Stimulated activated CD4-positive, alpha-beta T cell treated with anti-CD3 and anti-CD28 coated beads, Interleukin-2, amount 100 ng/mL, for 24 hours (primary cell): ENCODE measurements around the gene TMEM120A.

ENCODE experiments used
- DNase-seq, 2 donors: peaks; one replicate each; pipeline ENCODE4 v3.0.0-alpha.2; 2020

Gene TMEM120A

DNA sequence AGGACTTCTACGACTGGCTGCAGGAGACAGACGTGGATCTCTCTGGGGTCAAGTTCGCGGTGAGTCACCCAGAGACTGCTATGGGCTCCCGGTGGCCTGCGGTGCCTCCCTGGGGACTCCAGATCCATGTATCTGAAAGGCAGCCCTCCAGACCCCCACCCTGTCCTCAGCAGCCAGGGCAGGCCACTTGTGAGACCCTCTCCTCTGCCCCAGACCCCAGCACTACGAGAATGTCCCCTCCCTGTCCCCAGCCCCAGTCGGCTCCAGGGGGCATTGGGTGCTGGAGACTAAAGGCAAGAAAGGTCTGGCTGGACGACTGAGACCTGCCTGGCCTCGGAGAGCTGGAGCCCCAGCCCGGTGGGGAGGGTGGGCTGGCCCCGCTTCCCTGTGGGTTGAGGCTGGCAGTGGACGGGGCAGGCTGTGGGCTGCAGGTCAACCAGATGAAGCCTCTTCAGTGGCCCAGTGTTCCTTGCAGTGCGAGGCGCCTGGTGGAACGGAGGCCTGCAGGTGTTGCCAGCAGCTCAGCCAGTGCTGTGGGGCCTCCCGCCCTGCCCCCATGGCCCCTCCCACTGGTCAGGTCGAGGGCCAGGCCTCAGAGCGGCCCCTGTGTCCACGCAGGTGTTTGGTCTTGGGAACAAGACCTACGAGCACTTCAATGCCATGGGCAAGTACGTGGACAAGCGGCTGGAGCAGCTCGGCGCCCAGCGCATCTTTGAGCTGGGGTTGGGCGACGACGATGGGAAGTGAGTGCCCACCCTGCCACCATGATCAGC is 13.8 kb downstream of the TMEM120A start:
- no peak for DNase-seq

DNA sequence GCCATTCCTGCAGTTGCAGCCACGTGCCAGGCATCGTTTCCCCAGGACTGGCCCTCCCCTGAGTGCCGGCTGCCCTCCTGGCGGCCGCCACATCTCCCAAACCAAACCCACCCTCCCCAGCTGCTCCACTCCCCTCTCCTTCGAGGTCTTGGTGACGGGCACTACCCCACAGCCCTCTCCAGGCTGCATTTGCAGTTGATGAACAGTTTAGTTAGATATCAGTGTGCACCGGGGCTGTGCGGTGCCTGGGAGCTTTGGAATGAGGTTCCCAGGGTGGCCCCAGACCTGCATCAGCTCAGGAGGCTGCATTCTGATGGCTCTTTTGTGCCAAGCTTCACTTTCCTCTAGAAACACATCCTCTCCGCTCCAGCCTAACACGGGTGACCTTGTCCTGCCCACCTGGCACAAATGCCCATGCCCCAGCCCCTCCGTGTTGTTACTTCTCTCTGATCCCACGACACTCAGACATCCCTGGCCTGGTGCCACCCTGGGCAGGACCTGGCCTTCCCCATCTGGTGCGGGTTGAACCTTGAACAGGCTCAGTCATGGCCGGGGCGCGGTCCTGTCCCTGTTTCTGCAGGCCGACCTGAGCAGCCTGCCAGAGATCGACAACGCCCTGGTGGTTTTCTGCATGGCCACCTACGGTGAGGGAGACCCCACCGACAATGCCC is 14.5 kb downstream of the TMEM120A start:
- DNase-seq: no peak

DNA sequence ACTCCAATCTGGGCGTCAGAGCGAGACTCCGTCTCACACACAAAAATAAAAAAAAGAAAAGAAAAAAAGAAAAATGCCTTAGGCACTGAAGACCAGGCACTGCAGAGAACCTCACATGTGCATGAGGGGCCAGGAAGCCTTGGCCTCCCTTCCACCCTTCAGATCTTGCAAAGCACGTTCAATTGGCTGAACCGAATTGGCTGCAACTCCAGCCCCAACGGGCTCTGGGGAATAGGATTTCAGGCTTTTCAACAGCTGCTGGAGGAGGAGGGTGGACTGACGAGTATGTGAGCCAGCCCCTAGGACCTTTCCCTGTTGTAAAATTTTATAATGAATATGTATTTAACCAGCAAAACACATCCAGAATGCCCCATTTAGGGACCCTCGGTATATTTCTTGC is 16.7 kb downstream of the TMEM120A start:
- DNase-seq: no peak

DNA sequence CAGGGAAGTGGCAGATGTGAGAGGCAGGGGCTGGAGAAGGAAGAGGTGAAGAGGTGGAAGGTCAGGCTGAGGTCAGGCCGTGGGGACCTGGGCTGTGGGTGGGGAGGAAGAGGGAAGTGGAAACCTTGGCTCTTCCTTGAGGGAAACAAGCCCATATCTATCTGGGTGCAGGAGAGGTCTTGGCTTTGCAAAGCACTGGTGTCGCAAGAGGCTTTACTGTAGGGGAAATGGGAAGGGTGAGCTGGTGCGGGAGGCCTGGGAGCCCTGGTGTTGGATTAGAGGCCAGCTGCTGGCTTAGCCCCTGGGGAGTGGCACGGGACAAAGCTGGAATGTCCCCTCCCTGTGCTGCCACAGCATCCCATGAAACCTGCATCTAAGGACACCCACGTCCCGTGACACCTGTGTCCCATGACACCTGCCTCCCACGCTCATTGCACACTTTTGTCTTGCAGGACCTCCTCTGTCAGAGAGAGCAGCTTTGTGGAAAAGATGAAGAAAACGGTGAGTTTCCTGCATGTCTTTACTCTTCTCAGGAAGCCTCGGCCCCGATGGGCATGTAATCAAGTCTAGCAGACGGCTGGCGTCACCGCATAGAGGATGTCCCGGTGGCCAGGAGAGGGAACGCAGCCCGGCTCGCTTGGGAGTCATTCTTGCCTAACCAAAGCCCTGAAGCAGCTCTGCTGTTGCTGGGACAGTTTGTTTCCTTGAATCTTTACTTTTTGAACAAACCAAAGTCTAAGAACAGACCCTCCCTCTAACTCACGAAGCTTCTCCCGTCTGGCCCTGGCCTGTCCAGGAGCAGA is 22.2 kb downstream of the TMEM120A start:
- no peak for DNase-seq

DNA sequence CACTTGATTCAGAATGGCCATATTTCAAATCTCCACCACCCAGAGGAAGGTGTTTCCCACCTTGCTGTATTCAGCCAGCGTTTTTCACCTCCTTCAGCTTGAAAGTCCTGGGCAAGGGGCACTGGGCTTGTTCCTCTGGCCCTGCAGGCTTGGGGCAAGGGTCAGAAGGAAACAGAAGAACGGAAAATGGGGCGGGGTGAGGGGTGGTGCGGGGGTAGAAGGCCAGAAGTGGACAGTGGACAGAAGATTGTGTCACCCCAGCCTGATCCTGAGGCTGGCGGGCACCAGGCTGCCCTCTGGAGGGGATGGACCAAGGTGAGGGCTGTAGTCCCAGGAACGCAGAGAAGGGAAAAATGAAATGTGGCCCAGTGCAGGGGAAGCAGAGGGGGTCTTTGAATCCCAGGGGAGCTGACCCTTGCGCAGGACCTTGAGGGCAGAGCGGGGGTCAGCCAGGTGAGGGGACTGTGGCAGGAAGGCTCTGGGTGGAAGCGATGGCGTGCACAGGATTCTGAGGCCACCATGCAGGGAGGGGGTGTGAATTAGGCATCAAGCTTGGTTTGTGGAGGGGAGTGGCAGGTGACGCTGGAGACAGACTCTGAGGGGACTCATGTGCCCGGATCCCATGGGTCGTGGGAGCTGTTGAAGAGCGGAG is 23.0 kb downstream of the TMEM120A start:
- no peak for DNase-seq

DNA sequence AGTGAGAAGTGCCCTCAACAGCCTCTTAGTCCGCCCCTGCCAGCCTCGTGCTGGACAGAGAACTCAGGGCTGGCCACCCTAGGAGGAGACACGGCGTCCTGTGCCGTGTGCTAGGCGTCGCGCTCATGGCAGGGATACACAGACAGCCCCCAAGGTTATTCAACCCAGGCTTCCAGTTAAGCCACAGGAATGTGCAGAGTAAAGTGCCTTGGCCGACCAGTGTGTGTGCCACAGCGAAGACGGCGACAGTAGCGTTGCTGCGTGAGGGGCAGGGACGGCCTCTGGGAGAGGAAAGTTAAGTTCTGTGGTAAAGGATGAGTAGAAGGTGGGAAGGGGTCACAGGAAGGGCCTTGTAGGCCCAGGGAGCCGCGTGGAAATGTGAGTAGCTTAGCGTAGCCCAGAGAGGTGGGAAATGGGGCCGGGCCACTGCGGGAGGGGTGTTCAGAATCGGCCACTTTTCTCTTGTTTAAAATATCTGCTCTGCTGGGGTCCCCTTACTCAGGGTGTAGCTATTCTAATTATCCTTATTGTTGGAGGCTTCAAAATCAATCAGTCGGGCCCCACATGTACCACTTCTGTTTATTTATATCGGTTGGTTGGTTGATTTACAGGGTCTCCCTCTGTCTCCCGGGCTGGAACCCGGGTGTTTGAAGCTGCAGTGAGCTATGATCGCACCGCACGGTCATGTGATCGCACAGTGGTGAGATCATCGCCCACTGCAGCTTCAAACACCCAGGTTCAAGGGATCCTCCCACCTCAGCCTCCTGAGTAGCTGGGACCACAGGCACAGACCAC is 24.5 kb downstream of the TMEM120A start:
- no peak for DNase-seq

DNA sequence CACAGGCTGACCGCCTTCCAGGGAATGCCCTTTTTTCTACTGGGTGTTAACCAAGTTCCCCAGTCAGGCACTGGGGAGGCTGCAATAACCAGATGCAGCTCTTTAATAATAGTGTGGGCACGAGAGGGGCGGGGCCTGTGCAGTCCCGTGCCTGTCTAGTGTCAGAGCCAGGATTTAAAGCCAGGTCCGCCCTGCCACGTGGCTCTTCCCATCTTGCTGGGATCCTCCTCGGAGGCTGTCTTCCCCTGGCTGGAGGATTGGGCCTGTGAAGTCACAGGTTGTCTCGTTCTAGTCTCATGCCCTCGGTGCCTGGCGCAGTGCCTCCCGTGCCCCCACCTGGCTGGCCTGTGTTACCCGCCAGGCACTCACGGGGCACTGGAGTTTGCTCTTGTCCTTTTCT is 25.2 kb downstream of the TMEM120A start:
- DNase-seq: no peak

DNA sequence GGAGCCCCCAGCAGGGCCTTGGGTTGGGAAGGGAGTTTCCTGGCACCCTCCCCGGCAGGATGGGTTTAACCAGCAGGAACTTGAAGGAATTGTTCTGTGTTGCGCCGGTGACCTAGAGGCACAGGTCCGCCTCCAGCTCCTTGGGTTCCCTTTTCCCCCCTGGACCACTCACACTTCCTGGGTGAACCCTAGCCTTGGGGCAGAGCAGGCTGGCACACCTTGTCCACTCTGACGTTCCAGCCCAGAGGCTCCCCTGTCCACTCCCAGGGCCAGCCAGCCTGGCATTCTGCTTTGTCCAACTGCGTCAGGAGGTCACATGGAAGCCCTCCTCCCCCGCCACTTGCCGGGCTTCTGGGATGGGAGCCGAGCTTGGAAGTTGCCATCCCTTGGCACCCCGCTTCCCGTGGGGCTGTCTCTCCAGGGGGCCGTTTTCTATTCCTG is 25.8 kb downstream of the TMEM120A start:
- DNase-seq: no peak

DNA sequence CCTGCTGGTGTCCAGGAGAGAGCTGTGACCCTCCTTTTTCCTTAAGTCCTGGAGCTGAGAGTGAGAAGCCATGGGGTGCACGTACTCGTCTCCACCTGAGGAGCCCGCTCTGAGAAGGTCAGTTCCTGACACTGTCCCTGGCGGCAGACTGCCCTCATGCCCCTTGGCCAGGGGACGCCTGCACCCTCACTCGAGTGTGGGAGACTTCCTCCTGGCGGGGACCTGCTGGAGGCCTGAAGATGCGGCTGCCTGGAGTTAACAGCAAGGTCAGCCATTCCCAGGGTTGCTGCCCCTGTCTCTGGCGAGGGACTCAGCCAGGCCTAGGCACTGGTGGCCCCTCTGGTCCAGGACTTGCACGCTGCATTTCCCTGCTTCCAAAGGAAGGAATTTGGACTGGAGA is 26.4 kb downstream of the TMEM120A start:
- no peak for DNase-seq

DNA sequence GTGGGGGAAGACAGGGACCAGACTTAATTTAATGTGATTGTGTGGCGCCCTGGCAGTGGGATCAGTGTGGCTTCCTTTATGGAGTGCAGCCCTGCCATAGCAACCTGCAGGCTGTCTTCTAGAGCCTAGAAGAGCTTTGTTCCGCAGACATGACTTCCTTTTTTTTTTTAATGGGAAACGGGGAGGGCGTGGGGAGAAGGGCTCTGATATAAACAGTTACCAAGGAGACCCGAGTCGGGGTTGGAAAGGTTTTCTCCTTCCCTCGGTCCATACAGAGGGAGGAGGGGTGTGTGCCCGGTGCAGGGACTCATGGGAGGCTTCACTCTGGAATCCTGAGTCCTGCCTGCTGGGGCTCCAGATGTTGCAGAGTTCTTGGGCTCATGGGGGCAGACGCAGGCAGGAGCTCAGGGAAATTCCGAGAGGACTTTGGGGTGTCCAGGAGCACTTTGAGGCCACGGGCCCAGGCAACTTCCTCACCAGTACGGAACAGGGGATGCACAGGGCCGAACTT is 26.9 kb downstream of the TMEM120A start:
- no peak for DNase-seq

DNA sequence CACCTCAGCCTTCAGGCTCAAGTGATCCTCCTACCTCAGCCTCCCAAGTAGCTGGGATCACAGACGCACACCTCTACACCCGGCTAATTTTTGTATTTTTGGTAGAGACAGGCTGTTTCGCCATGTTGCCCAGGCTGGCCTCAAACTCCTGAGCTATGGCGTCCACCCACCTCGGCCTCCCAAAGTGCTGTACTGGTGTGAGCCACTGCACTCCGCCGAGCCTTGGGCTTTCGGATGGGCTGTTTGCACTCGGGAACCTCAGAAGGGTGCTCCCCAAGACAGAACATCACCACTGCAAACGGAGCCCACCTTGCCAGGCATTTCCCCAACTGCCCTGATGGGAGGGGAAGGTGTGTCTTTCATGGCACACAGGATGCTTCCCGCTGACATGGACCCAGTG is 27.3 kb downstream of the TMEM120A start:
- DNase-seq: no peak

DNA sequence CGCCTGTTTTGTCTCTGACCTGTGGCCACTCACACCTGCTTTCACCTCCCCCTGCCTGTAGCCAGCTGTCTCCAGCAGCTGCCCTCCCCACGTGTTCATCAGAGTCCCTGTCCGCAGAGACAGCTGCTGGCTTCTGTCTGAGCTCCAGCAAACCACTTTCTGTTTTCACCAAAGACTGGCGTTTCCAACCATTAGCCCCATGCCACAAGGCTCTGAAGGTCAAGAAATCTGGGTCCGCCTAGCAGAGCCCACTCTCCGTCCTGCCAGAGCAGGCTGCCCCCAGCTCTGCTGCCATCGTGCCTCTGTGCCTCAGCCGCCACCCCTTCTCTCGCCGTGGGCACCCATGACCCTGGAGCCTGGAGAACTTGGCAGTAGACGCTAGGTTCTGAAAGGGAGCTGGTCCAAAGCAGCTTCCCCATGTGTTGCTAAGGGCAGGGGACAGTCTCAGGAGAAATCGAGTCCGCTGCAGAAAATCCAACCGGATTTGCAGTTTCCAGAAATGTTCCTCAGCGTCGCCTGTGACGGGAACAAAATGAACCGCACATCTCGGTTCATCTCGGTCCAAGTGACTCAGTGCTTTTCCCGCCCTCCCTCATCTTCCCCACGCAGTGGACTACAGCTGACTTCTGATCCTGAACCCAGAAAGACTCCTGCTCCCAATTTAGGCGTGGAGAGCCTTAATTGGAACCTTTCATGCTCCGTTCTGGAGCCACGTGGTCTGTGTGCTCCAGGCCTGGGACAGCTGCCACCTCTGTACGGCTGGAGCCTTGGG is 28.0 kb downstream of the TMEM120A start:
- DNase-seq: no peak

DNA sequence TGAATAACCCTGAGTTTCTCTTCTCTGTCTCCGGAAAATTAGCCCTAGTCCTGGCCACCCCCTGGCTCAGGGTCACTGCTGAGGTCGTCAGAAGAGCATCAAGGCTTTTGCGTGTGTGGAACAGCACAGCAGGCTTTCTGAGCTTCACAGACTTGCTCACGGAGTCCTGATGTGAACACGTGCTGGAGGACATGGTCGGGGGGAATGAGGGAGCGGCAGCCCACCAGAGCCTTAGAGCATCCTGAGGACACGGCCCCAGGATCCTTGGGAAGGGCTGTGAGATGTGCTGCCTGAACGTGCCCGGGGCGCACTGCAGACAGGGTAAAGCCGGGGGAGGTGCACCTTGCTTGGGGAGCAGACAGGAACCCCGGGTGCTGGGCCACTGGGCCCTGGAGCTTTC is 28.8 kb downstream of the TMEM120A start:
- DNase-seq: no peak

DNA sequence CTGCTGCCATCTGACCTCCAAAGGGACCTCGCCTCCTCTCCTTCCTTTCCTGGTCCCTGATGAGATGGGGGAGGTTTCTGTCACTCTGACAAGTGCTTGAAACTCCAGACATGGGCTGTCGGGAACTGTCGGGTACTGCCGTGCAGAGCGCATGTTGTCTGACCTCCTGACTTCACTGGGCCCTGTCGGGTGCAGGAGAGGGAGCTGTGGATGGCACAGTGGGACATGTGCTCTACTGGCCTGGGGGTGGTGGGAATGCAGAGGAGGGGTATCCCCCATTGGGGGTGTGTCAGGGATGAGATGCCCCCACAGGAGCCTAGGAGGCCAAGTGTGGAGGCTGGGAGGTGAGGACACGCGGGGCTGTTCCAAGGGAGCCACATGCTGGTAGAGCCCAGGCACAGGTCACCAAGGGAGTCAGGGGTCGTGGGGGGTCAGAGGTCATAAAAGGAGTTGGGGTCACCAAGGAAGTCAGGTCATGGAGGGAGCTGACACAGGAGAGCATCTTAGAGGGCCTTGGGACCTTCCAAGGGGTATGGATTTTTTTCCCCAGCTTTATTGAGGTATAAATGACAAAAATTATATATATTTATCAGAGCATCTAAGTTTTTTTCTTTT is 30.9 kb downstream of the TMEM120A start:
- DNase-seq: no peak

DNA sequence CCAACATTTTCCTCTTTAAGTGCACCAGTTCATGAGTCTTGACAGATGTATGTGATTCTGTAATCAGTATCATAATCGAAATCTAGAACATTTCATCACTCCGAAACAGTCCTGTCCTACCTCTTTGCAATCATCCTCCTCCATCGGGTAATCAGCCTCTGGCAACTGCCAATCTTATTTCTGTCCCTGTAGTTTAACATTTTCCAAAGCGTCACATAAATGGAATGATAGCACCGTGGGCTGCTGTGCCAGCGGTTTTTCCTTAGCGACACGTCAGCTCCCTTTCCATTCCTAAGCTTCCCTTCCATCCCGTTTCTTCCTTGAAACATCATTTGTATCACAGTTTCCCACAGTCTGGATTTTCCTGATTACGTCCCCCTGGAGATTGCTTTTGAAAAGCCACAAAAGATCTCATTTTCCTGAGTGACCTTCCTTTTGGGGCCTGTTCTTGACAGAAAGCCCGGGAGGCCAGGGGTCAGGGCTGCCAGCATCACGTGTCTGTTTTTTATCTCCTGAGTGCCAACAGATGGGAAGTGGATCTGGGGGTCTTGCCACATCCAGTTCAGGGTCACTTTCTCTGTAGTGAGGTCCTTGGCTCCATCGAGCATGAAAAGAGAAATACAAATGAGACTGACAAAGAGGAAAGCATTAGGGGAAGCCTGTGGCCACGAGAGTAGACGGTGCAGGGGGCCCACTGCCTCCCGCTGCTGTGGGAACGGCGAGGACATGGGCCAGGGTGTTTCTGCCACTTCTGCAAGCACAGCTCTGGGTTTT is 31.6 kb downstream of the TMEM120A start:
- DNase-seq: no peak

DNA sequence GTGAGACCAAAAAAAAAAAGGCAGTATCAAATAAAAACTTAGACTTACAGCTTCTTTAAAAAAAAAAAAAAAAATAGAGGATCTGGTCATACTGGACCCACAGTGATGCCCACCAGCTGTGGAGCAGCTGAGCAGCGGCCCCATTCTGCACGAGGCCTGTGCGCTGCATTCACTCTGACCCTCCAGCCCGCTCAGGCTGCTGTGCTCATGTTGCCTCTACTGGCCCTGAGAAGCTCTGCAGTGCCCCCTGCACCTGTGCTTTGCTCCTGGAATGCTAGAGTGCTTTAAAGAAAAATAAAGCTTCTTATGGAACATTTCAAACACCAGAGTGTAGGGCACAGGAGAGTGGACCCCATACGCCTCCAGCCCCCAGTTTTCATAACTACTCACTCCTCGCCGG is 33.2 kb downstream of the TMEM120A start:
- DNase-seq: no peak

DNA sequence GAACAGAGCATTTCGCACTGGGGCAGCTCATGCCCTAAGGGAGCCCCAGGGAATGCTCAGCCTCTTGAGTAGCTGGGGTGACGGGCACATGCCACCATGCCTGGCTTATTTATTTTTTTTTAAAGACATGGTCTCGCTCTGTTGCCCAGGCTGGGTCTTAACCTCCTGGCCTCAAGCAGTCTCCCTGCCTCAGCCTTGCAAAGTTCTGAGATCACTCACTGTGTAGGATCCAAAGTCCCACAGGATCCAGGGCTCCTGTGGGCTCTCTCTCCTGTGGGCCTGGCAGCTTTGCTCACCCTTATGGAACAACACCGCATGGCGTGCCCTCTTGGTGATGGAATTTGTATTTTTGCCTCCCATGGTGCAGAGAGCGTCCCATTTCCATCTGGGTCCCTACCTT is 34.0 kb downstream of the TMEM120A start:
- DNase-seq: no peak

DNA sequence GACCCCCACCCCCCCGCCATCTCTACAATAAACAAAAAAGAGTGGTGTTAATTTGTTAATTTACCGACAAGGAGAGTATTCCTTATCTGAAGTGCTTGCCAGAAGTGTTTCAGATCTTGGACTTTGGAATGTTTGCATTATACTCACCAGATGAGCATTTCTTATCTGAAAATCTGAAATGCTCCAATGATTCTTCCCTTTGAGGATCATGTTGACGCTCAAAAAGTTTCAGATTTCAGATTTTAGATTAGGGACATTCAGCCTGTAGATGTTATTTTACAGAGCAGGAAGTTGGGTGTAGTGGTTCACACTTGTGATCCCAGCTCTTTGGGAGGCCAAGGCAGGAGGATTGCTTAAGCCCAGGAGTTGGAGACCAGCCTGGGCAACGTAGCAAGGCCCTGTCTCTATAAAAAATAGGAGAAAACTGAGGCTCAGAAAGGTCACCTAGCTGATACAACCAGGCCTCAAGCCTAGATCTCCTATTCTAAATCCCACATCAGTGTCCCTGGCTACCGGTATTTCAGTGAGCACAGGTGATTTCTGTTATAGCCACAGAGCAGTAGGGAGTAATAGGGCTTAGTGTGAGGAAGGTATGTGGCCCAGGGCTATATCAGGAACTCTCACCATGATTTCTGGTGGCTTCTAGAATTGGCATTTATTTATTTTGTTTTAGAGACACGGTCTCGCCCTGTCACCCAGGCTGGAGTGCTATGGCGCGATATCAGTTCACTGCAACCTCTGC is 35.4 kb downstream of the TMEM120A start:
- DNase-seq: no peak

DNA sequence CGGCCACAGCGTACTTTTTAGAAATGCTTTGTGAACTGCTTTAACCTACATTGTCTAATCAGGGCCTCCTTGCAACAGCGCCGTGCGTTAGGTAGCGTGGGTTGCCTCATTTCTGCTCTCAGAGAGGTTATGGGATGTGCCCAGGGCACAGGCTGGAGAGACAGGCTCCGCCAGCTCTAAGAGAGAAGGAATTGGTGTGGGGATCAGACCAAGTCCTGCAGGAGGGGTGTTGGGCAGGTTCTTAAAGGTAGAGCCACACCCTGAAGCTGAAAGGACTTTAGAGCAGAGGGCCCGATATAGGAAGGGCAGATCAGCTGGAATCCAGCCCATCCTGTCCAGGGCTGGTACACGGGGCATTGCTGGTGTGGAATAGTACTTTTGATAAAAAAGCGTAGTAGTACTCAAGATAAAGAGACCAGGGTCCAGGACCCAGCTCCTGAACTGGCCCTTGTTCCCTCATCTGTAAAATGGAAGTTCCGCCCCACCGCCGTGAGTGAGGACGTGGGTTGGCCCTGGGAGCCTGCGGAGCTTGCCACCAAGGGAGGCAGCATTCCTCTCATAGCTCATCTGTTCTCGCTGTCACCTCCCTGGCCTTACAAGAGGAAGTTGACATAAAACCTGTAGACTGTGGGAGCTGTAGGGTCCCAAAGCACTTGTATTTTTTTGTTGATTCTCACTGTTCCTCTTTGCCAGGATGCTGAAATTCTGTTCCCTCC is 37.2 kb downstream of the TMEM120A start:
- no peak for DNase-seq
